Epithelial cell of esophagus (primary cell): ENCODE results near the gene NALCN.

ENCODE experiments used
- DNase-seq: peaks from one replicate; pipeline ENCODE4 v3.0.0; 2010; ENCODE audit warnings: low read depth
- H3K4me3 ChIP-seq: 2 replicates; pipeline ENCODE4 v1.5.1; 2011; ENCODE audit warnings: mild to moderate bottlenecking, low read length, control low read depth
- CTCF ChIP-seq: IDR thresholded peaks from 2 replicates; pipeline ENCODE4 v1.5.1; 2011; ENCODE audit warnings: low read depth, mild to moderate bottlenecking, low read length, control low read depth, inconsistent platforms; ENCODE audit not compliant: insufficient read depth; ENCODE audit errors: missing control alignments

NALCN gene

GRCh38 chr13:101036546-101036945, 379.8 kb downstream of the NALCN start:
- no peak overlapping the region for H3K4me3 ChIP-seq
- no peak for DNase-seq
- TF ChIP-seq CTCF: no peak

- DNase-seq: no peak
- no peak for TF ChIP-seq CTCF
- H3K4me3 ChIP-seq: no peak overlapping the region
These were observed 381.1 kb downstream of the NALCN start for GRCh38 chr13:101035119-101035620.

GRCh38 chr13:101026736-101027398, 389.4 kb downstream of the NALCN start:
- no peak overlapping the region for H3K4me3 ChIP-seq
- no peak for DNase-seq
- TF ChIP-seq CTCF: no peak

- no peak for DNase-seq
- no peak for TF ChIP-seq CTCF
- H3K4me3 ChIP-seq: no peak overlapping the region
These were observed 390.0 kb downstream of the NALCN start for GRCh38 chr13:101026328-101026727.

GRCh38 chr13:101025925-101026324, 390.4 kb downstream of the NALCN start:
- TF ChIP-seq CTCF: no peak
- DNase-seq: no peak
- H3K4me3 ChIP-seq: no peak overlapping the region

- no peak for DNase-seq
- H3K4me3 ChIP-seq: no peak overlapping the region
- TF ChIP-seq CTCF: no peak
These were observed 390.8 kb downstream of the NALCN start for GRCh38 chr13:101025519-101025918.

GRCh38 chr13:101019126-101019525, 397.2 kb downstream of the NALCN start:
- DNase-seq: no peak

More at GRCh38 chr13:101019126-101019525, 397.2 kb downstream of the NALCN start:
- H3K4me3 ChIP-seq: no peak overlapping the region
- no peak for TF ChIP-seq CTCF
